Glomerular endothelial cell (primary cell): Measurements from ENCODE around the gene PGLYRP2. TPM values are rescaled to one million over a fixed set of nuclear protein-coding genes. Genes with fewer than 3 reads are reported as not detected.
A peak's percentile ranks its signal among the peaks of the same experiment; 100 is the strongest.
"Not testable (repeated sequence)": the region's sequence is repeated elsewhere in the genome, so short reads cannot be mapped to it uniquely, and the experiment has no call there.

ENCODE experiments used
- DNase-seq: peaks from one replicate; pipeline ENCODE4 v3.0.0-alpha.2; 2011; ENCODE audit warnings: low read depth, low spot score; ENCODE audit errors: extremely low read depth
- total RNA-seq: library from RNA; depleted of rRNA; stranded (reverse); fragments of >200 nt; gene quantifications from 2 replicates; pipeline ENCODE4 v1.2.3, GENCODE V29; 2015

Gene PGLYRP2
- total RNA-seq, 1 donor from 2014 or later, result 0.29 TPM

DNA sequence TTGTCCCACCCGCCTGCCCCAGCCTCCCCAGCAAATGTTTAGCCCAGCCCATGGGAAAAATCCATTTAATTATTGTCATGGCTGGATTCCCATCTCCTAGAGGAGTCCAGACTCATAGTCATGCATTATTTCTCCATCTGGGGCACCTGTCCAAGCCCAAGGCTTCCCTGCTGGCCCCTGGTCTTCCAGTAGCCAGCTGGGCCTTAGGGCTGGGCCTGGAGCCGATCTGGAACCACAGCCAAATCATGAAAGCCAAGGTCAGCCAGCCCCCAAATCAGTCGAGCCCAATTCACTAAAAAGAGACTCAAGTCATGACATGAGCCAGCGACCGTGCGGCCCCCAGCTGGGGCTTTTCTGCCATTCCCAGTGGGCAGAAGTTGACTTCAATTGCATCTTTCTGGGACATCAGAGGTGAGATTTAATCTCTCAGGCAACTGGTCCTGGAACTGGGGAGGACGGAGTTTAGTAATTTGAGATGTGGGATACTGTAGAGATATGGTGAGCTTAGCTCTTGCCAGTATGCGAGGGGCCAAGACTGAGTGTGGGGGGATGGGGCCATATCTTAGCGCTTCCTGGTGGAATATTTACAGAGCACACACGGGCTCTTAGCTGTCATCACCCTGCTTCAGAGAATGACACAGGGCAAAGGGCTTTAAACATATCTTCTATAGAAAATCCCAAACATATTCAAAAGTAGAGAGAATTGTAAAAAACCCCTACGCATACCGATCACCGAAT is 9.4 kb upstream of the PGLYRP2 start:
- no peak for DNase-seq

DNA sequence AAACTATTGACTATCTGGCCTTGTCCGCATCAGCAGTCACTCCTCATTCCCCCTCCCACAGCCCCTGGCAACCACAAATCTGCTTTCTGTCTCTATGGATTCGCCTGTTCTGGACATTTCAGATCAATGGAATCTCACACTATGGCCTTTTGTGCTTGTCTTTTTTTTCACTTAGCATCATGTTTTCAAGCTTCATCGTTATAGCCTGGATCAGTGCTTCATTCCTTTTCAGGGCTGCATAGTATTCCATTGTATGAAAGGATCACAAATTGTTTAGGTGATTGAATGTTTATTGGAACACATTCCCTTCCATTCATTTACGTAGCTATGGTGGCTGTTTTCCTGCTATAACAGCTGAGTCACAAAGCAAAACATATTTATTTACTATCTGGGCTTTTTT is 7.7 kb upstream of the PGLYRP2 start:
- no peak for DNase-seq

DNA sequence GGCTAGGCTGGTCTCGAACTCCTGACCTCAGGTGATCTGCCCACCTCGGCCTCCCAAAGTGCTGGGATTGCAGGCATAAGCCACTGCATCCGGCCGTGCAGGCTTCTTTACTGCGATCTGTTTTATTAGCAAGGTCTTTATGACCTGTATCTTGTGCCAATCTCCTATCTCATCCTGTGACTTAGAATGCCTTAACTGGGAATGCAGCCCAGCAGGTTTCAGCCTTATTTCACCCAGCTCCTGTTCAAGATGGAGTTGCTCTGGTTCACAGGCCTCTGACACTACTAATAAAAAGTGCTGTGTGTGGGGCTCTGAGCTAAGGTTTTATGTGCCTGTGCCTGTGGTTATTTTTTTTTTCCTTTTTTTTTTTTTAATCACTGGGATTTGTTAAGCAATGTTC is 6.5 kb upstream of the PGLYRP2 start:
- not testable (repeated sequence) for DNase-seq

DNA sequence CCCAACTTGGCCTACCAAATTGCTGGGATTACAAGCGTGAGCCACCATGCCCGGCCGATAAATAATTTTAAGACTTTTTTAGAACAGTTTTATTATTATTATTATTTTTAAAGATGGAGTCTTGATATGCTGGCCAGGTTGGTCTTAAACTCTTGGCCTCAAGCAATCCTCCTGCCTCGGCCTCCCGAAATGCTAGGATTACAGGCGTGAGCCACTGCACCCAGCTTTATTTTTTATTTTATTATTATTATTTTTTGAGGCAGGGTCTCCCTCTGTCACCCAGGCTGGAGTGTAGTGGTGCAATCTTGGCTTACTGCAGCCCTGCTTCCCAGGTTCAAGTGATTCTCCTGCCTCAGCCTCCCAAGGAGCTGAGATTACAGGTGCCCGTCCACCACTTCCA is 1.7 kb upstream of the PGLYRP2 start:
- DNase-seq, result not testable (repeated sequence)

DNA sequence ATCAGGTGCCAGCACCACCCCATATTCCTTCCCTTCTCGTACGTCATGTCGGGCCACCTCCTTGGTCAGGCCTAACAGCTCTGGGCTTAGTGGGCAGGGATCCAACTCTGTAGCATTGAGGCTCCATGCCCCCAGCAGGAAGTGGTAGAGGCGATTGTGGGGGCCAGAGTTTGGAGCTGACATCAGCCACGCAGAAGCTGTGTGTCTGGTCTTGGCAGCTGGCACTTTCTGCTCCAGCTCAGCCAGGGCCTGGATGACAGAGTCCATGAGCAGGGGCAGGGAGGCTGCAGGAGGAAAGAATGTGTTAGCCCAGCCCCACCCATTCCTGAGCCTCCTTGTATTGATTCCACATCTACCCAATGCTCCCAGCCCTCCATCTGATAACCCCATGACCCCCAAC is 3.0 kb downstream of the PGLYRP2 start:
- no peak for DNase-seq

DNA sequence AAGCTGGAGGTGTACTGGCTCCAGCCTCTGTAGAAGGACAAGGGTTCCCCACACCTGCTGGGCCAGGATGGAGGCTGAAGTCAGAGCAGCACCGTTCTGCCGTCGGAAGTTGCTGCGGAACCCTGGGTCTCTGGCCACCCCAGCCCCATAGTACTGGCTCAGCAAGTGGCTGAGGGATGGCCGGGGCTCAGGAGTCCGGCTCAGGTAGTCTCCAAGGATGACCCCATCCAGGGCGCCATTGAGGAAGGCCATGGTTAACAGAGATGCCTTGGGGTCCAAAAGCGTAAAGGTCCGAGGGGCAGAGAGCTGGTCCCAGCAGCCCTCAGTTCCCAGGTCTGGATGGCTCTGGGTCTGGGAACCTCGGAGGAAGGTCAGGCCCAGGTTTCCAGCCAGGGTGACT is 3.7 kb downstream of the PGLYRP2 start:
- DNase-seq, result no peak

DNA sequence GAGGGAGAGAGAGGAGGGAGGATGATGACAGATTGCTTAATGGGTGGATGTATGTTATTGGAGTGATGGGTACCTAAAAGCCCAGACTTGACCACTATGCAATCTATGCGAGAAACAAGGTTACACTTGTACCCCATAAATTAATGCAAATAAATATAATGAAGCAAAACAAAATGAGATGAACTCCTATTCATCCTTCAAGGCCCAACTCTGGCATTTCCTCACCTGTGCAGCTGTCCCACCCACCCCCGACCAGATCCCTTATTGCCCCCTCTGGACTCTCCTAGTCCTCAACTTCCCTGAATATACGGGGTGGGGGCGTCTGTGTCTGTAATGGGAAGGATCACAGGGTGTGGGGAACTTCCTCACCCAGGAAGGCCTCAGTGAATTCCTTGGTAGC is 4.1 kb downstream of the PGLYRP2 start:
- DNase-seq, result no peak

DNA sequence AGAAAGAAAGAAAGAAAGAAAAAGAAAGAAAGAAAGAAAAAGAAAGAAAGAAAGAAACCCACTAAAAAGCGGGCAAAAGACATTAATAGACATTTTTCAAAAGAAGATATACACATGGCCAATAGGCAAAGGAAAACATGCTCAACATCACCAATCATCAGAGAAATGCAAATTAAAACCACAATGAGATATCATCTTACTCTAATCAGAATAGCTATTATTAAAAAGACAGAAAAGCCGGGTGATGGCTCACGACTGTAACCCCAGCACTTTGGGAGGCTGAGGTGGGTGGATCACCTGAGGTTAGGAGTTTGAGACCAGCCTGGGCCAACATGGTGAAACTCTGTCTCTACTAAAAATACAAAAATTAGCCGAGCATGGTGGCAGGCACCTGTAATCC is 5.5 kb downstream of the PGLYRP2 start:
- DNase-seq, result not testable (repeated sequence)

DNA sequence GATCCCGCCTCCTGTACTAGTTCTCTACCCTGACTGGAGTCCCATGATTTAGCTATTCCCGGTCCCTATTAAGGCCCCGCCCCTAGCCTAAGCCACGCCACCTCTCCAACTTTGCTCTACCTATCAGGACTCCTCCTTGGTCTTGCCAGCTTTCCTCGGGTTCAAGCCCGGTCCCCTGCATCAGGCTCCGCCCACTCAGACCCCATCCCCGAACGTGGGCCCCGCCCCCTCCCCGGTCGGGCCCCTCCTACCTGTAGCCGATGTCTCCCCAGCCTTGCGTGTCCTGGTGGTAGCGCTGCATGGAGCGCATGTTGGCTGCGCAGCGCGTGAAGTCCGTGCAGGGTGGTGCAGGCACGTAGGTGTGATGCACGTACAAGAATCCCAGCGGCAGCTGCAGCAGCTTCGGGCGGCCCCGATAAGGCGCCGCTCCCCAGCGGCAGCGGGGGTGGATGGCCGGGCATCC is 7.6 kb downstream of the PGLYRP2 start:
- DNase-seq, result no peak

DNA sequence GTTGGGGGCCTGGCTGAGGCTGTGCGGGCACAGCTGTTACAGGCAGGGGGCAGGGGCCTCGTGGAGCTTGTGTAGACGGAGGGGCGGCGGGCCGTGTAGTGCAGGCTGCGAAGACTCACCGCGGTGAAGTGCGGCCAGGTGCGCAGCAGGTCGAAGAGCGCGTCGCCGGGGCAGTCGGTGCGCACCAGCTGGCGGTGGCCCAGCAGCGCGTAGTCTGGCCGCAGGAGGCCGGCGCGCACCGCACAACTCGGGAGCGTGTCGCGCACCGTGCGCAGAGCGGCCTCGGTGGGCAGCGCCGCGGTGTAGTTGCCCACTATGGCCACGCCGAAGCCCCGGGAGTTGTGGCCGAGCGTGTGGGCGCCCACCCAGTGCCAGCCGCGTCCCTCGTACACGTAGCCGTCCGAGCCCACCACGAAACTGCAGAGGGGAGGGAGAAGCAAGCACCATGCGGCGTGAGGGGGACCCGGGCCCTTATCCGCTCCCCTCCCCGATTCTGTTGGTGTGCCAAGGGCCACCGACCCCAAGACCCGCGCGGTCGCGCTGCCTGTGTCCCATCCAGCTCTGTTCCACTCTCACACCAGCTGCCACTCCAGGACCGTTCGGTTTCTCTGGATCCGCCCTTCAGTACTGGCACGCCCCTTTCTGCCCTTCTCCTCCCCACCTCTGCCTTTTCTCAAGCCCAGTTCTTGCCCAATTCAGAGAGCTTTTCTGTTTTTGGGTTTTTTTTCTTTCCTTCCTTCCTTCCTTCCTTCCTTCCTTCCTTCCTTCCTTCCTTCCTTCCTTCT is 9.6 kb downstream of the PGLYRP2 start:
- no peak for DNase-seq

DNA sequence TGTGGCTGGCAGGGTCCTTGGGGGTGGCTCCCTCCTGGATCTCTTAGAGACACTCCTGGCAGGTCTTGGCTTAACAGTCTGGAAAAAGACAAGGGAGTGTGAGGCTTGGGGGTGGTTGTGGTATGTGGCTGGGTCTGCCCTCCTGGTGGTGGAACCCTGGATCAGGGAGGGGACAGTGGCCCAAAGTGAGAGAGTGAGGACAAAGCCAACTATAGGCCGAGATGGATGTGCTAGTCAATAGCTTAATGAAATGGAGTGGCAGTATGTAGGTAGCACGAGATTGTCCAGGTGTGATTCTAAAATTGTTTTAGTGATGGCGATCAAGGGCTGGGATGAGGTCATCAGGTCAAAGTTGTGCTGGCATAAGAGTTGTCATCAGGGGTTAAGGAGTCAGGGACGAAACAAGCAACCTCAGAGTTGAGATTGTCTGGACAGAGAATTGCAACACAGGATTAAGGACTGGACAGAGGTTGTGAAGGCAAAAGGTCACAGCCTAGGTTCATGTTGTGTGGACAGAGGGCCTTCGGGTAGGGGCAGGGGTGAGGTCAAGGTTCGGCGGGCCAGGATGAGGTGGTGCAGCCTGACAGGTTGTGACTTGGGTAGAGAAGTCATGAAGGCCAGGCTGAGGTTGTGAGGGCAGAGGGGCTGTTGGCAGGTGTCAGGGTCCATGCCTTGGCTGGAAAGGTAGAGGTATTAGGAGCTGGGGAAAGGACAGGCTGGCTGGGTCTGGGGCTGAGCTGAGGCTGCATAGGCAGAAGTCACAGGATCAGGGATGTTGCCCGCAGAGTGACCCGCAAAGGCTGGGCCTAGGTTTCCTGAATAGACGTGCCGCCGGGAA is 10.4 kb downstream of the PGLYRP2 start:
- no peak for DNase-seq

DNA sequence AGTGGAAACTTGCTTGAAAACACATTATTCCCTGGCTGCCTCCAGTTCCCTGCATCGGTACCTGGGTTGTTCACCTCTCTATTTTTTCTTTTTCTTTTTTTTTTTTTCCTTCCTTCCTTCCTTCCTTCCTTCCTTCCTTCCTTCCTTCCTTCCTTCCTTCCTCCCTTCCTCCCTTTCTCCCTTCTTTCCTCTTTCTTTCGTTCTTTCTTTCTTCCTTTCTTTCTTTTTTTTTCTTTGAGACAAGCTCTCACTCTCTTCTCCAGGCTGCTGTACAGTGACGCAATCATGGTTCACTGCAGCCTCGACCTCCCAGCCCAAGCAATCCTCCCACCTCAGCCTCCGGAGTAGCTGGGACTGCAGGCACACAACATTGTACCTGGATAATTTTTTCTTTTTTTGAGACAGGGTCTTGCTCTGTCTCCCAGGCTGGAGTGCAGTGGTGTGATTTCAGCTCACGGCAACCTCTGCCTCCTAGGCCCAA is 11.5 kb downstream of the PGLYRP2 start:
- no peak for DNase-seq

DNA sequence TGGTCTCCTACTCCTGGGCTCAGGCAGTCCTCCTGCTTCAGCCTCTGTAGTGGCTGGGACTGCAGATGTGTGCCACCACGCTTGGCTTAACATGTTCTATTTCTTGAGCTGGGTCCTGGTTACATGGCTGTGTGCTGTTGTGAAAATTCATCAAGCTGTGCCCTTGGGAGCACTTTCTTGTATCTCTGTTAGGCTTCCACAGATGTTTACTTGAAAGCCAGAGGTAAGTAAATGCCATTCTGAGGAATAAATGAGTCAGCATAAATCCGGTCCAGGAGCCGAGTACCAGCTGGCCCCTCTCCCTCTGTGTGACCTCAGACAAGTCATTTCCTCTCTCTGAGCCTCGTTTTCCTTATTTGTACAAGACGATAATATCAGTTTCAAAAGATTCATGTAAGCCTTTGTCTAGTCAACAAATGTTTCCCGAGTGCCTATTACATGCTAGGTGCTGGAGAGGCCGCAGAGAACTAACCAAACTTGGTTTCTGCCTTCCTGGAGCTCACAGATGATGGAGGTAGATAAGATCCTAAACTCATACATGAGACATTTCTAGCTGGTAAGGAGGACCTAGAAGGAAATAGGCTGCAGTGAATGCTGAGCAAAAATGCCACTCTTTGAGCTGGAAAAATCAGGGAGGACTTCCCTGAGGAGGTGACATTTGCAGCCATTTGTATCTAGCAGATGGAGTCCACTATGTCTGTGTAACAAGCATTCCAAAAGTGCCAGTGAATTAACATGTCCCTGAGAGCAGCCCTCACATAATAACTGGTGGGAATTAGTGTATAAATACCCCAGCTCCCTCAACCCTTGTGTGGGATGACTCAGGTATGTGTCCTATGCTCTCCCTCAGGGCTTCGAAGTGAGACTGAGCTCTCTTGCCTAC is 12.2 kb downstream of the PGLYRP2 start:
- peak; percentile 92 for DNase-seq

DNA sequence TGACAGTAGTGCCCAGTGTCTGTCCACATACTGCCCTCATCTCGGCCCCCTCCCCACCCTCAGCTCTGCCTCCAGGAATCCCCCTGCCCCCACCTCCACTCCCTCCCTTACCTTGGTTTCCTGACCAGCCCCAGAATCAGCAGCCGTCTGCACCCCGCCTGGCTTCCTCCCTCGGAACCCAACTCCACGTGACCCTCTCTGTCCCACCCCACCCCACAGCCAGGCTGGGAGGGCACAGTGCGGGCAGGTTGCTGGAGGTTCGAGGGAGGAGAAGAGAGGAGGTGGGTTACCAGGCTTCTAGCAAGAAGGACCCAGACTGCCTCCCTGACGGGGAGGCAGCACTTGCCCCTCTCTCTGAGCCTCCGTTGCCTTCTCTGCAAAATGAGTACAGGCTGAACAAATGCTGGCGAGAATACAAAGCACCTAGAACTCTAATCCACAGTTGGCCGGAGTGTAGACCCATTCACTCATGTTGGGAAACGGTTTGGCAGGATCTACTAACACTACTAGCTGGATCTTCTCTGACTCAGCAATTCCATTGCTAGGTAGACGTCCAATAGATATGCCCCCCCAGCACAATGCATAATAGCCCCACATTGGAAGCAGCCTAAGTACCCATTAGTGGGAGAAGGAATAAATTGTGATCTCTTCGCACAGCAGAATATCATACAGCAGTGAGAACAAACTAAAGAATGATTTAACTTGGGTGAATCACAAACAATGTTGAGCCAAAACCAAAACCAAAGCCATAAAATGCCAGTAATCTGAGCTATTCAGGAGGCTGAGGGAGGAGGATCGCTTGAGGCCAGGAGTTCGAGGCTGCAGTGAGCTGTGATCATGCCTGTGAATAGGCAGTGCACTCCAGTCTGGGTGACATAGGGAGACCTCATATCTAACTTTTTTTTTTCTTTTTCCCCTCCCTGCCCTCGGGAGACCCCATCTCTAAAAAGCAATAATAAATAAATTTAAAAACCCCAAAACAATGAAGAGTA is 14.6 kb downstream of the PGLYRP2 start, which contains the start of gene RASAL3:
Gene RASAL3 (minus strand): TSS at position 151 of the 992 bp plus-strand sequence. CDS start 186 bp downstream, outside the sequence.
- no peak for DNase-seq

DNA sequence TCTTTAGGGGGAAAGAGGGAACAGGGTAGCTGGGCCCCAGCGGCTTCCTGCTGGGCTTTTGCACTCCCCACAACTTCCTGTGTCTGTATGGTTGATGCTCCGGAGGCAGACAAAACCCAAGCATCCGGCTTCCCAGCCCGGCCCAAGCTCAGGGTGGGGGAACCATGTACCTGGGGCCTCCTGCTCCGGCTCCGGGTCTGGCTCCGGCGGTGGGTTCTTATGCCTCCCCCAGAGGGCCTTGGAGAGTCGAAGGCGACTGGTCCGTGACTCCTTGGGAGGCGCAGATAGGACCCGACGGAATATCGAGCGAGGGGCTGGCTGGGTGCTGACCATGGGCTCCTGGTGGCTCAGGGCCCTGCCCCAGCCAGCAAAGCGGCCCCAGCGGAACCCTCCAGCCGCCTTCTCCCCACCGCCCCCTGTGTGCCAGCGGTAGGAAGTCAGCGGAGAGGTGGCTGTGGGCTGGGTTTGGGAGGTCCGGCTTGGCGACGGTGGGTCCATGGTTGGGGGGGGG is 15.4 kb downstream of the PGLYRP2 start:
- no peak for DNase-seq

DNA sequence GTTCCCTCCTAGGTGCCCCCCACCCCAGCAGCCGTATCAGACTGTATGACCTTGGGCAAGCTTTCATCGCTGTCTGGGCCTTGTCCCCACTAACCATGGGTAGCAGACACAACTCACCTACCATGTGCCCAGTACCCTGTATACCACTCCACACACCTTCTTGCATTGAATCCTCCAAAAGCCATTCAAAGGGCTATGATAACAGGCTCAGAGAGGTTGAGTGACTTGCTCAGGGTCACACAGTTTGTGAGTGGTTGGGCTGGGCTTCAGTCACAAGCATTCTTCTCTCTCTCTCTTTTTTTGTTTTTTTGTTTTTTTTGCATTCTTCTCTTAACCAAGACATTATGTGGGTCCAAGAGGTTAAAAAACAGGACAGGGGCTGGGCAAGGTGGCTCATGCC is 17.6 kb downstream of the PGLYRP2 start:
- no peak for DNase-seq

DNA sequence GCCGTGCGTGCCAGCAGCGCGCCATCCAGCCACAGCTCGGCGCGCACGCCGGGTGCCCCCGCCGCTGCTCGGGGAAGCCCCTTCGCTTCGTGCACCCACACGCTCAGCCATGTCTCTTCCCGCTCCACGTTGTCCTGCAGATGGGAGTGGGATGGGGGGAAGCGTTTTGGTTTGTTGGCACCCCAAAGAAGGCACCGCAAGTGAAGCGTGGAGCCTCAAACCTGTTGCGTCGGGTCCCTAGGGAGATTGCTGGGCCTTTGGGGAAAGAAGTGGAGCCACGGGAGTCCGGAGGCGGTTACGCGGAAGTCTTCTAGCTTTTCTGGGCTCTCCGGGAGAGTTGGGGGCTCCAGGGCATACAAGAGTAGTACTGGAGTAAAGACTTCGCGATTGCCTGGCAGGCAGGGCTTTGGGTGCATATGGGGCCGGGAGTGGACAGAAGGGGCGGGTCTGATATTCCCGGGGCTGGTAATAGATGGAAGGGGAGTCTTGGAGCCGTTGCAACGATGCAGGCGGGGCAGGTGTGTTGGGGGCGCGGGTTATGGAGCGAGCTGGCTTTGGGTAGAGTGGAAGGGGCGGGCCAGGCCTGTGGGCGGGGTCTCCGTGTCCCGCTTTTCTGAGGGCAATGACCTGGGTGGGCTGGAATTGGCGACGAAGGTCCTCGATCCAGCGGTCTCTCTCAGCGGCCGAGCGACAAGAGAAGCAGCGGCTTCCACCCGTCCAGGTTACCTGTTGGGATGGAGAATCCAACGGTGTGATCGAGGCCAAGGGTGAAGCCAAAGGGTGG is 21.4 kb downstream of the PGLYRP2 start:
- no peak for DNase-seq
